NCI-H2196 treated with DMSO at 0.1 percent for 48 hours (cell line): ENCODE data around the gene IL31.
"Not testable (repeated sequence)": the region's sequence is repeated elsewhere in the genome, so short reads cannot be mapped to it uniquely, and the experiment has no call there.

Experiments used
- DNase-seq: peaks from one replicate; lab custom pipeline; 2025; ENCODE audit not compliant: unreplicated experiment; lab: John Stamatoyannopoulos, UW

Gene IL31

DNA sequence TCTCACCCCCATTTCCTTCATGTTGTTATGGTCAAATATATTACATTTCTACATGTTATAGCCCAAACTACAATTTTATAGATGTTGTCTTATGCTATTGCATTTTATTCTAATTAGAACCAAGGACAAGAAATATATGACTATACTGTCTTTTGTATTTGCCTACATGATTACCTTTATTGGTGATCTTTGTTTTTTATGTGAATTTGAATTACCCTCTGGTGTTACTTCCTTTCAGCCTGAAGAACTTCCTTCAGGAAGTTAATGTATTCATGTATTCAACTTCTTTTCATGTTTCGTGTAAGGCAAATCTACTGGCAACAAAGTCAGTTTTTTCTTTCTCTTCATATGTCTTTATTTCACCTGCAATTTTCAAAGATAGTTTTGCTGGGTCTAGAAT is 20.8 kb upstream of the IL31 start:
- no peak for DNase-seq

DNA sequence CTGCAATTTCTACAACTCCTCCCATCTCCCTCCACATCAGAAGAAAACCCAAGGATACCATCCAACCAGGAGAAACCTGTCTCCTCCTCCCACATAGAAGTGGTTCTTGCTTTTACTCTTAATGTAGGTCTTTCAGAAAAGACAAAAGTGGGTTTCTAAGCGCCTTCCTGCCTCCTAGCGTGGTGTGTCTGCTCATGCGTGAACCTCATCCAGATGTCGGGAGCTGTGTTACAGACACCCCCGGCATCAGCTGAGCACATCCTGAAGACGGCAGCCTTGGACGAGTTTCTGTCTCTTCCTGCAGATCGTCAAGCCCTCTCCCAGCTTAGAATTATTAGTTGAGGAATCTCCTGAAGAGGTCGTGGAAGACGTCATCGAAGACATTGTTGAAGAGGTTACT is 18.4 kb upstream of the IL31 start:
- no peak for DNase-seq

DNA sequence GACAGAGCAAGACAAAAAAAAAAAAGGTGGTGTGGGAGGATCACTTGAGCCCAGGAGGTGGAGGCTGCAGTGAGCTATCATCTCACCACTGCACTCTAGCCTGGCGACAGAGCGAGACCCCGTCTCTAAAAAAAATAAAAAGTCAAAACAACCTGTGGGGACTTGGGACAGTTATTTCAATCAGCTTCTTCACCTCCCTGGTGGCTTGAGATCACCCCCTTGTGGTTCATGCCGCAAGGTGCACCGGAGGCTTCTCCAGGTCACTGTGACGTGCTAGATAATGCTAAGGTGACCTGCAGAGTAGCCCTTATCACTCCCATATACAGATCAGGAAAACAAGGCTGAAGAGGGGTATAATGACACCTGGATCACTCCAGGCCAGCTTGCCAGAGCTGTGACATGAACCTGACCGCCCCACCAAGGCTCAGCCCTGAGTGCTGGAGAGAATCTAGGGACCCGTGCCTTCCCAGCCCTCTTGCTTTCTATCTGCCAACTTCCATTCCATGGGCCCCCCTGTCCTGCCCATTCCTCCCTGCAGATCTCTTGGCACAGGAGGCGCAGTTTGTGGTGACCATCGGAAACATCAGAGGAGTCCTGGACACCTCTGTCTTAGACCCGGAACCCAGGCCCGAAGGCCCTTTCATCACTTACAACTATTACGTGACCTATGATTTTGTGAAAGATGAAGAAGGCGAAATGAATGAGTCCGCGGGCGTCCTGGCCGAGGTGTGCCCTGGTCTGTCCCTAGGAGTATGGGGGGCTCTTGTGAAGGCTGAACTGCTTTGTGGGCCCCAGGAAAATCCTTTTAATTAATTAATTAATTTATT is 17.0 kb upstream of the IL31 start:
- peak; percentile 22 for DNase-seq

DNA sequence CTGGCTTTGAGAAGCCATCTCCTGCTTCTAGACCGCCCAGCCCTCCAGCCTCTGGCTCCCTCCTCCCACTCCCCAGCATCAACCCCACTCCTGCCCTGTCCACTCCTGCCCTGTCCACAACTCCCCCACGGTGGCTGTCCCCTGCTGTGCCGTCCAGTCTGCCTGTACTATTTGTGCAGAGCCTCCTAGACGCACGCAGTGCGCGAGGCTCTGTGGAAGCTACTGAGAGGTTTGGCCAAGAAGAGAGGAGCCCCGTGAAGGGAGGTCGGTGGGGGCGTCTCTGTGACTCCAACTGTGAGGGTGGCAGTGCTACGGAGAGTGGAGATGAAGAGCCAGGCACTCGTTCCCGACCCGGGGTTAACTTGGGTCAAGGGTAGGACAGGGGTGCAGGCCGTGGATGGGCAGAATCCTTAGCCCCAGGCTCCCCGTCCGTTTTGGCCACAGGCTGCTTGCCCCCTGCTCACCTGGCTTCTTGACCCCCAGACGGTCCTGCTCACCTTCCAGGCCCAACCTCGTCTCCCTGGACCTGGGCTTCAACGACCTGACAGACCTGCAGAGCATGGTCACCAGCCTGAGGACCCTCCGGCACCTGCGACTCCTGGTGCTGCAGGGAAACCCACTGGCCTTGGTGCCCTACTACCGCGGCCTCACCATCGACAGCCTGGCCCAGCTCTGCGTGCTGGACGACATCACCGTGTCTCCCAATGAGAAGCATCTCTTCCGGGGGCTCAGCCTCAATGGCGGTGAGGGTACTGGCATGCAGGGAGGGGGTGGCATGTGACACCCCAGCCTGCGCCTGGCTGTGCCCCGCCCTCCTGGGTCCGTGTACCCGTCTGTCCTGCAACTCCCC is 15.8 kb upstream of the IL31 start:
- no peak for DNase-seq

DNA sequence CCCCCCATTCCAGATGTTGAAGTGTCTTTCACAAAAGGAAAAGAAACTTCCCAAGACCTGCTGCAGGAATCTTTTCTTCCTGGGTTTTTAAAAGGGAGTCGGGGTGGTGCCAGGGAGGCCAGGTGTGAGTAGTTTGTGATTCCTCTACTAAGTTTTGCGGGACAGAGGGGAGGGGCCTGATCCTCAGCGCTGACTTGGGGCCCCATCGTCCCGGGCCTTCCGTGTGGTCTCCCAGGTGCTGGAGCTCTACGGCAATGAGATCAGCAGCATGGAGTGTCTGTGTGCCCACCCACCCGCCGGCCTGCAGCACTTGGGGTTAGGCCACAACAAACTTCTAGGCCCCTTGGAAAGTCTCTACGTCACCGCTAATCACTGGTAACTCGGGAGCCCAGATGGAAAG is 13.4 kb upstream of the IL31 start:
- no peak for DNase-seq

DNA sequence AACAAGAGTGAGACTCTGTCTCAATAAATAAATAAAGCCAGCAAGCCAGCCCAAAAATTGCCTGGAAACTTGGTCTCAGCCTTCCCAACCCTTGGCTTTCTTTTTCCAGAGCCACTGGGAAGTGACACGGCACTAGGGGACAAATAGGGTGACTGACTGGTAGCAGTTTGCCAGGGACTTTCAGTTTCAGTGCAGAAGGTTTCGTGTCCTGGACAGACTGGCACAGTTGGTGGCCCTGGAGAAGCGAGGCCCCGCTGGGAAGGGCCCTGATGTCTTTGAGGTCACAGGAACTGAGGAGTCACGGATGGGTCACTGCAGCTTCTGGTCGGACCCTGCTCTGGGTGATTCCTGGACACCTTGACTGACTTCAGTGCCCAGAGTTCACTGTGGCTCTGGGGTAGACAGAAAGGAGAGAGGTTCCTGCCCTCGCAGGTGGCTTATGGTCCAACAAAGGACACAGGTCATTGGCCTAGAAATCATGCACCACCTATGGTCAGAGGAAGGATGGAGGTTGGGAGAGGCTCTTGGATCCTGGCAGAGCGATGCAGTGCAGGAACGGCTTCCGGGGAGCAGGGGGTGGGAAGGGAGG is 11.6 kb upstream of the IL31 start:
- DNase-seq = no peak

DNA sequence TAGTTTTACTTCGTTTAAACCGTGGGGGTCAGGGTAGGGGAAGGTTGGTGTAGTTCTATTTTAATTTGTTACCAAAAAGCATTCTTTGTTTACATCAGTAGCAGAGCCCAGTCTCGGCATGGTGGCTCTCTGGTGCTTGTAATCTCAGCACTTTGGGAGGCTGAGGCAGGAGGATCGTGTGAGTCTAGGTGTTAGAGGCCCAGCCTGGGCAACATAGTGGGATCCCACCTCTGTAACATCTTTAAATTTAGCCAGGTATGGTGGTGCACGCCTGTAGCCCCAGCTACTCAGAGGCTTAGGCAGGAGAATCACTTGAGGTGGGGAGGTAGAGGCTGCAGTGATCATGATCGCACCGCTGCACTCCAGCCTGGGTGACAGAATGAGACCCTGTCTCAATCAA is 11.1 kb upstream of the IL31 start:
- no peak for DNase-seq

DNA sequence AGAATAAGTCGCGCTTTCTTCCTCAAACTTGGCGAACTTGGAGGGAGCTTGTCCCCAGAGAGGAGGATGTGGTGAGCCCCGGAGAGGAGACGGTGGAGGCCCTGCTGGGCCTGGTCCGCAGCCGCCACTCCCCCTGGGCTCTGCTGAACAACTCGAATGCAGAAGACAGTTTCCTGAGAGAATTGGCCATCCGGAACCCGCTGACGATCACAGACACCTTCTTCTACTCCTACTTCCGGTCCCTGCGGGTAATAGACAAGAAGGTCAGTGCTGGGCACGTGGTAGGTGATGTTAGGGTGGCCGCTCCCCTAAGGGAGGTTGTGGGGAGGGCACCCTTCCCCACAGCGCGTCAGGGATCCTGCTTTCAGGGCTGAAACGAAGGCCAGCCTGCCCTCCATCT is 10.5 kb upstream of the IL31 start:
- DNase-seq = no peak

DNA sequence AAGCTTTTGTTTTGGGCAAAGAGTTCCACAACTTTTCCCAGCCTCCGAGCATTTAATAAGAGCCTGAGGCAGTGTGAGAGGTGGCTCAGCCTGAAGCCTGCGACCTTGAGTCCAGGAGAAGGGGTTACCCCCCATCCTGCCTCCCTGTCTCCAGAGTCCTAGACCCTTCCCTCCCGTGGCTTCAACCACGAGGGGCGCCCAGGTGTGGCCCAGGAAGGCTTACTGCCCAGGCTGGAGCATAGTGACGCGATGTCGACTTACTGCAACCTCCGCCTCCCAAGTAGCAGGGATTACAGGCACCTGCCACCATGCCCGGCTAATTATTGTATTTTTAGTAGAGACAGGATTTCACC is 9.5 kb upstream of the IL31 start:
- no peak for DNase-seq

DNA sequence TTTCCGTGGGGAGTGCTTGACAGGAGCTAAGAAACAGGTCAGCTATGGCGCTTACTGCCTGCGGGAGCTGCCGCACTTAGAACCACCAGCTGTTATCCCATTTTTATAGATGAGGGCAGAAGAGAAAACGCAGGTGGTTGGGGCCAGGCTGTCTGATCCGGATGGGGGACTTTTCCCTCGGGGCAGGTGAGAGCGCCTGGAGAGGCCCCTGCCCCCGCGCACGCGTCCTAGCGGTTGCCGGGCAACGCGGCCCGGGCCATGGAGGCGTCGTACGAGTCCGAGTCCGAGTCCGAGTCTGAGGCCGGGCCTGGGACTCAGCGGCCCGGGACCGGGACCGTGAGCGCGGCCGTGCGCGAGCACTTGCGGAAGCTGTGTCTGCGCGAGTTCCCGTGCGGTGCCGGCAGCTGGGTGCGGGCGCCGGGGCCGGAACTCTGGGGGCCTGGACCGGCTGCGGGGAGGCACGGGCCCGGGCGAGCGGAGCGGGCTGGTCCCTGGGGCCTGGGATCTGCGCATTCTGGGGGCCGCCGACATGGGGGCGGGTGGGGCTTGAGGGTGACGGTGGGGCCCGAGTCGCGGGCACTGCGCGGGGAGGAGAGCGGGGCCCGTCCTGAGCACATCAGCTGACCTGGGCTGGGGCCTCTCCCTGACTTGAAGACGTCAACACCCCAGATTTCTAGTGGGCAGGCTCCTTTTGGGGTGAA is 9.0 kb upstream of the IL31 start, which contains the start of gene LRRC43:
TSS of gene LRRC43 (plus strand) at position 237 of the 701 bp plus-strand sequence. CDS start at position 259, 22 bp downstream.
- DNase-seq = no peak

DNA sequence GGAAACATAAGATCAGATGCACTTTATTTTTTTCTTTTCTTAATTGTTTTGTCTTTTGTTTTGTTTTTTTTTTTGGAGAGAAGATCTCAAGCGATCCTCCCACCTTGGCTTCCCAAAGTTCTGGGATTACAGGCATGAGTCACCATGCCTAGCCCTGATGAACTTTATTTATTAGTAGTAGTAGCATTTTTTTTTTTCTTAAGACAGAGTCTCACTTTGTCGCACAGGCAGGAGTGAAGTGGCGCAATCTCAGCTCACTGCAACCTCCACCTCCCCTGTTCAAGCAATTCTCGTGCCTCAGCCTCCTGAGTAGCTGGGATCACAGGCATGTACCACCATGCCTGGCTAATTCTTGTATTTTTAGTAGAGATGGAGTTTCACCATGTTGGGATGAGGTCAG is 2.5 kb upstream of the IL31 start:
- not testable (repeated sequence) for DNase-seq

DNA sequence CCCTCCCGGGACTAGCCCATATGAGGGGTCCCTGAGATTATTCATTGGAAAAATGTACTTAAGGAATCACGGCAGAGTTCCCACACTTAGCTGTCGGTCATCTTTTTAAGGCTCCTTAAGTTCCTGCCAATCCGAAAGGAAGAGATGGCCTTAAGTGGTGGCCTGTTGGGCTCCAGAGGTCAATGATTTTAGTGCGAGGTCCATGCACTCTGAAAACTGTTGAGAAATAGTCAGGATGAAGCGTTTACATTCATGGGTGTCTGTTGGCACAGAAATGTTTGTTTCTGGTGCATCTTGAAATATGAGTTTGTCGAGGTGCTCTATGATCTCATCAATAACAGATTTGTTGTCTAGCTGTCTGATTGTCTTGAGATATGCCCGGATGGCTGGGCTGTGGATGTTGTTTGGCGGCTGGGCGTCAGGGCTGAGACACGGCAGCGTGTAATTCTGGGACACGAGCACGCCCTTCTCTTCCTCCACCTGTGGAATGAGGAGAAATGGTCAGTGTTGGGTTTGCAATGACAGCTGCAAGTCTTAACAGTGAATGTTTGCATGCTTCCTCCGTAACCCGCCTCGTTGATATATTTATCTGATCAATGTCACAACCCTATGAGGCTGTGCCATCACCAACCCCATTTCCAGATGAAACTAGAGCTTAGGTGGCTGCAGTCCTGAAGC is 1.6 kb downstream of the IL31 start:
- DNase-seq = no peak

DNA sequence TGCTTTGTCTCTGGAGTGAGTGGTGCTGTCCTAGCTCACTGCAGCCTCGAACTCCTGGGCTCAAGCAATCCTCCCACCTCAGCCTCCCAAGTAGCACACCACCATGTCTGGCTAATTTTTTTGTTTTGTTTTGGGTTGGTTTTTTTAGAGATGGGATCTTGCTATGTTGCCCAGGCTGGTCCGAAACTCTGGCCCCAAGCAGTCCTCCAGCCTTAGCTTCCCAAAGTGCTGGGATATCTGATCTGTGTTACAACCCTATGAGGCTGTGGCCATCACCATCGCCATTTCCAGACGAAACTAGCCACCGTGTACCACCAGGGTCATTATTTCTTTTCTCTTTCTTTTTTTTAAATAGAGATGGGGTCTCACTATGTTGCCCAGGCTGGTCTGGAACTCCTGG is 2.6 kb downstream of the IL31 start:
- DNase-seq = no peak

DNA sequence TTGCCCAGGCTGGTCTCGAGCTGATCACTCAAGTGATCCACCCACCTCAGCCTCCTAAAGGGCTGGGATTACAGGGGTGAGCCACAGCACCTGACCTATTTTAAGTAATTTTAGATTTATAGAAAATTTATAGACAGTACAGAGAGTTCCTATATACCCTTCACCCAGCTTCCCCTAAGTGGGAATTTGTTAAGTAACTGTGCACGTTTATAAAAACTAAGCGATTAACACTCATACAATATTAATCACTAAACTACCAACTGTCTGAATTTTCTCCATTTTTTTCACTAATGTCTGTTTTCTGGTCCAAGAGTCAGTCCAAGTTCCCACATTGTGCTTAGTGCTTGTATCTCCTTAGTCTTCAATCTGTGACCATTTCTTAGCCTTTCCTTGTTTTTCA is 5.5 kb downstream of the IL31 start:
- no peak for DNase-seq

DNA sequence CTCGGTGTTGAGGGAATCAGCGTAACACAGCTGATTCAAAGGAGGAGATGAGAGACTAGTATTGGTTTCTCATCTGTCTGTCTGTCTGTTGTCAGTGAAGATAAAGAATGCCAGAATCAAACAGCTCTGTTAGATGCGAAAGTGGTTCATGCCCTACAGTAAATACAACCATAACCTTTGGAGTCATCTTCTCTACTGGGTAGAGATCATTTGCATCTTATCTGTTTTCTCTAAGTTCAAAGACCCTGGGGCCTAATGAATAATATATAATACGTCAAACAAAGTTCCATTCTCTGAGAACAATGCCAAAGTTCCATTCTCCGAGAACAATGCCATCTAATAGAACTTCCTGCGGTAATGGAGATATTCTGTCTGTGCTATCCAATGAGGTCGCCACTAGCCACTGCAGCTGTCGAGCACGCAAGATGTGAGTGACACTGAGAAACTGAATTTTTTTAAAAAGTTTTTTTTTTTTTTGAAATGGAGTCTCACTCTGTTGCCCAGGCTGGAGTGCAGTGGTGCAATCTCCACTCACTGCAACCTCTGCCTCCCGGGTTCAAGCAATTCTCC is 6.6 kb downstream of the IL31 start:
- DNase-seq = no peak

DNA sequence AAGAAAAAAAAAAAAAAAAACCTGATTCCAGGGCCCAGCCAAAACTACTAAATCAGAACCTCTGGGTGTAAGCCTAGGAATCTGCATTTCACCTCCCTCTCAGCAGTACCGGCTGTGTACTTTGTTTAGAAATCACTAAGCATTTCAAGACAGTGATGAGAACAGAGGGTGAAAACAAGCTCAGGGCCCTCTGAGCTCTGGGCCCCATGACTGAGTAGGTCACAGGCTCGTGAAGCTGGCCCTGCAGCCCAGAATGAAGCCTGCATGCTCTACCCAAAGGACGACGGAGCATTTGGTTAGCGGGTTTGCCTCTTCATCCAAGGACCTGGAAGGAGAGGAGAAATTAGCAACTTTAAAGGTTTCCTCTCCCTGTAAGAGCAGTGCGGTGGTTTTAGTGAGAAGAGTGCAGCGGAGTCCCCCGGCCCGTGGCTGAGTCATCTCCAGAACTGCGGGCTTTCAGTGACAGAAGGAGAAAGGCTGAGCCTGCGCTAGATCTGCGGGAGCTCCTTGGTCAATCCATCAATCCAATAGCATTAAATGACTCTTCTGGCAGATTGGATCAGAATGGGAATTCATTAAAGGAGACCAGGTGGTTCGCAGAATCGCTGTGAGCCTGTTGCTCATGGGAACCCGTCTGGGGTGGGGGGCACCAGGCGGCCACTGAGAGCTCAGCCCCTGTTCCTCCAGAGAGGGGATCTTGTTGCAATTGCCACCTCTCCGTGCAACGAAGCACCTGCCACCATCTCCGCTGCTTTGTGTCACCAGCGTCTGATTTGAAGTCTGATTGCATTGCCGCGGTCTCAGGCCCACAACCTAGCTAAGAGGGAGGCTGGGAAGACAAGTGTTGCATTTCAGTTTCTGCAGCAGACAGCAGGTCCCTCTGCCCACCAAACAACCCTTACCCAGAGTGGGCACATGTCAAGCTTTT is 7.3 kb downstream of the IL31 start:
- no peak for DNase-seq

DNA sequence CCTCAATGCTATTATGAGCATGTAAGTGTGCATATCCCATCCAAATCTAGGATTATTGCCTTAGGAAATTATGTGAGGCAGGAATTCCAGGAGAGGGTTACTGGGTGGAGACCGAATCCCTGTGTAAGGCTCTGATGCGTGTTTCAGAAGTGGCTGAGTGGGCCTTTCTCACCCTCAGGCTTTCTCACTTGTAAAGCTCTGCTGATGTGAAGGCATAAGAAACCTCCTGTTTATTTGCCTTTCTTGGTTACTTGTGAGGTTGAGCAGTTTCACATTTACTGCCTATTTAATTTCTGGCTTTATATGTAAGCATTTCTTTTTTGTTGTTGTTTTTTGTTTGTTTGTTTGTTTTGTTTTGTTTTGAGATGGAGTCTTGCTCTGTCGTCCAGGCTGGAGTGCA is 11.0 kb downstream of the IL31 start:
- DNase-seq = no peak

DNA sequence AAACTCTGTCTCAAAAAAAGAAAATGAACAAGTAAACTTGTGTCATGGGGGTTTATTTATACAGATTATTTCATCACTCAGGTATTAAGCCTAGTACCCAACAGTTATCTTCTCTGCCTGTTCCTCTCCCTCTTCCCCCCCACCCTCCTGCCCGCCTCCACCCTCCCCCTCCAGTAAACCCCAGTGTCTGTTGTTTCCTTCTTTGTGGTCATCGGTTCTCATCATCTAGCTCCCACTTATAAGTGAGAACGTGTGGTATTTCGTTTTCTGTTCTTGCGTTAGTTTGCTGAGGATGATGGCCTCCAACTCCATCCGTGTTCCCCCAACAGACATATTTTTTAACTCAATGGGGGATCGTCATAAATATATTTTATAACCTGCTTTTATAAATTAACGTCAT is 12.3 kb downstream of the IL31 start:
- no peak for DNase-seq

DNA sequence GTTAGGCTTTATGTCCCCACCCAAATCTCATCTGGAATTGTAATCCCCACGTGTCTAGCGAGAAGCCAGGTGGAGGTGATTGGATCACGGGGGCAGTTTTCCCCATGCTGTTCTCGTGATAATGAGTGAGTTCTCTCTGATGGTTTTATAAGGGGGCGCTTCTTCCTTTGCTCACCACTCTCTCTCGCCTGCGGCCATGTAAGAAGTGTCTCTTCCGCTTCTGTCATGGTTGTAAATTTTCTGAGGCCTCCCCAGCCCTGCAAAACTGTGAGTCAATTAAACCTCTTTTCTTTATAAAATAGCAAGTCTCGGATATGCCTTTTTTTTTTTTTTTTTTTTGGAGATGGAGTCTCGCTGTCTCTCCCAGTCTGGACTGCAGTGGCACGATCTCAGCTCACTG is 13.3 kb downstream of the IL31 start:
- DNase-seq = no peak
